HG03095 (cell line): ENCODE data around the gene PPP2R5B.

Source experiments
- ATAC-seq: cut with Tn5 transposase; IDR thresholded peaks from one replicate; pipeline ENCODE4 v1.9.1; 2021; ENCODE audit warnings: moderate library complexity; ENCODE audit not compliant: unreplicated experiment

Gene PPP2R5B

DNA sequence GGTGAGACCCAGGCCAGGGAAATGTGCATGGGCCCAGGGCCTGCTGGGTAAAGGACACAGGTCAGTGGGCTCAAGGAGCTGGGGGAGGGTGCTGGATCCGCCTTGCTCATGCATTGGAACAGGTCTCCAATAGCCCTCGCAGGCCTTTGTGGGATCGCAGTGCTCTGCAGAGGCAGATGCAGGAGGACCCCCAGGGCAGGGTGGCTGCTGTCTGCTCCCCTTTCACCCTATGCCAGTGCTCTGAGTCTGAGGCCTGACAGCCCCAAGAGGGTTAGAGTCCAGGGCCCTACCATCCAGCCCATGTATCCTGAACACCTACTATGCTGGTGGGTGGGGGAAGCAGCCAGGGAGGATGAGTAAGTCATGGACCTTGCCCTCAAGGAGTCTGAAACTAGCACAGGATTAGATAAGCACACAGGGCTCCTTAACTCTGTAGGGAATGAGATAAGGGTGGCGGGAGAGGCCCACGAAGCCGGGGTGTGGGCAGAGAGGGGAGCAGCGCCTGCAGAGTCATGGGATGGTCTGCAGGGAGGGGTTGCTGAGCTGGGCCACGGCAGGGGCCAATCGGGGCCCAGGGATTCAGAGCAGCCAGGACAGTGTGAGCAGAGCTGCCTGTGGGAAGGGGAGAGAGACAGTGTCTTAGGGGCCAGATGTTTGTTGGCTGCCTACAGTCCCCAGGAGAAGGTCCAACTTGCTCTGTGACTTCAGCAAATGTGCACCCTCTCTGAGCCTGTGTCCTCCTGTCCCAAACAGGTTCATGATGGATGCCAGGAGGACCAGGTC lies 35.6 kb upstream of the PPP2R5B start:
- no peak for ATAC-seq

DNA sequence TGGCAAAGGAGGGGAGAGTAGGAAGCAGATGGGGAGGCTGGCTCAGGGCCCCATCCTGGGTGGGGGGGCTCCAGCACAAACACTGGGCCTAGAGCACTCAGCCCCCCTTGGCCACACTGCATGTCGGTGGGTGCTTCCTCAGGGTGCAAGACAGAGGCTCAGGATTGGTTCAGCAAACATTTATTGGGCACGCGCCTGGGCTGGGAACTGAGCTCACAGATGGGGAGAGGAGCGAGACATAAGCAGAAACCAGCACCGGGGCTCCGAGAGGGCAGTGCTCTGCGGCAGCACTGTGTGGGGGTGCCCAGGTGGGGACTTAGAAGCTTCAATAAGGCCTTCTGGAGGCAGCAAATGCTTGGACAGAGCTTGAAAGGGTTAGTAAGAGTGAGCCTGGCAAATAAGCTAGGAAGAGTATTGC lies 34.0 kb upstream of the PPP2R5B start:
- ATAC-seq, result no peak

DNA sequence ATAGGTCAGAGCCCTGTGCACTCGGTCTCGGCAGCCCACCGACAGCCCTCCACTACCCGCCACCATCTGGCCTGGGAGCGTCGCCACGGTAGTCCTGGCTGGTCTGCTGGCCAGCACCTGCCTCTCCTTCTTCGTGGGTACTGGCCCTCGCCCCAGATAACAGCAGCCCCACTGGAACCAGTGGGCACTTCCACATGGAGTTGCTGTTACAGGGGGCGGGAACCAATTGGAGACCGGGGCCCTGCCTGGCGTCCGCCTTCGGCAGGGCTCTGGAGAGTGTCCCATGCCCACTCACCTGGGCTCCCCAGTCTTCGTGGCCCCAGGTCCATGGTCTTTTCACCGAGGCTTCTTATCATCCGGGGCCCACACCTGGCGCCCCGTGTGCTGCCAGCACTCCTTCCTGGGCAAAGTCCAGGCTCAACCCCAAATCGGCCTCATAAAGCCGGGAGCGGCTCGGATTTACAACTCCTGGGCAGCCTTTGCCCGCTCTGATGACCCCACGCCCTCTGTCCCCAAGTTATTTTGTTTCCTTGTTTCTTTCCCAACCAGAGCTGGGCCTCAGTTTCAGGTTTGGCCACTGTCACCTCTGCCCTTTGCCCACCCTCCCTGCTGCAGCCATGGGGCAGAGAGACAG lies 33.2 kb upstream of the PPP2R5B start:
- no peak for ATAC-seq

DNA sequence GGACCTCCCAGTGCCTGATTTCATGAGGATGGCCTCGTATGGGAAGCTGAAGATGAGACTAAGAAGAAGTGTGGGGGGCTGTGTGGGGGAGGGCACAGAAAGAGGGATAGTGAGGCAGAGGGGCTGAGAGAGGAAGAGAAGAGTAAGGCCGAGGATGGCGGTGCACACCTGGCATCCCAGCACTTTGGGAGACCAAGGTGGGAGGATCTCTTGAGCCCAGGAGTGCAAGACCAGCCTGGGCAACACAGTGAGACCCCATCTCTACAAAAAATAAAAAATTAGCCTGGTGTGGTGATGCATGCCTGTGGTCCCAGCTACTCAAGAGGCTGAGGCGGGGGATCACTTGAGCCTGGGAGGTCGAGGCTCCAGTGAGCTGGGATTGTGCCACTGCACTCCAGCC lies 32.6 kb upstream of the PPP2R5B start:
- ATAC-seq, result no peak

DNA sequence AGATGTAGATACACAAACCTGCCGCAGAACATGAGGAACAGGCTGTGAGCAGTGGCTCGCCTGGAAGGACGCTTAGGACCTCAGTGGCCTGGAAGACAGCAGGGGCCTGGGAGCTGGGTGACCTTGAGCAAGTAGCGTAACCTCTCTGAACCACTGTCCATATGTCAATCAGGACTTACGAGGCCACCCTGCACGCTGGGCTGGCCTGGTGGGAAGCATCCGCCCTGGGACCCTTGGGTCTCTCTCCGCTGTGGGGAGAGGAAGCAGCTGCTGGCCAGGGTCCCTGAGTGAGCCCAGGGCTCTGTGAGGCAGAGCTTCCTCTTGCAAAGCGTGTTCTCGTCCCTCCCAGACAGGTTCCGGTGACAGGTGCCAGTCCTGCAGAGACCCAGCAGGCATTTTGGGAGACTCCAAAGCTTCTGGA lies 32.1 kb upstream of the PPP2R5B start:
- no peak for ATAC-seq

GRCh38 chr11:64892838-64893193 lies 31.7 kb upstream of the PPP2R5B start:
- no peak for ATAC-seq

GRCh38 chr11:64893194-64894069 lies 31.1 kb upstream of the PPP2R5B start:
- no peak for ATAC-seq

DNA sequence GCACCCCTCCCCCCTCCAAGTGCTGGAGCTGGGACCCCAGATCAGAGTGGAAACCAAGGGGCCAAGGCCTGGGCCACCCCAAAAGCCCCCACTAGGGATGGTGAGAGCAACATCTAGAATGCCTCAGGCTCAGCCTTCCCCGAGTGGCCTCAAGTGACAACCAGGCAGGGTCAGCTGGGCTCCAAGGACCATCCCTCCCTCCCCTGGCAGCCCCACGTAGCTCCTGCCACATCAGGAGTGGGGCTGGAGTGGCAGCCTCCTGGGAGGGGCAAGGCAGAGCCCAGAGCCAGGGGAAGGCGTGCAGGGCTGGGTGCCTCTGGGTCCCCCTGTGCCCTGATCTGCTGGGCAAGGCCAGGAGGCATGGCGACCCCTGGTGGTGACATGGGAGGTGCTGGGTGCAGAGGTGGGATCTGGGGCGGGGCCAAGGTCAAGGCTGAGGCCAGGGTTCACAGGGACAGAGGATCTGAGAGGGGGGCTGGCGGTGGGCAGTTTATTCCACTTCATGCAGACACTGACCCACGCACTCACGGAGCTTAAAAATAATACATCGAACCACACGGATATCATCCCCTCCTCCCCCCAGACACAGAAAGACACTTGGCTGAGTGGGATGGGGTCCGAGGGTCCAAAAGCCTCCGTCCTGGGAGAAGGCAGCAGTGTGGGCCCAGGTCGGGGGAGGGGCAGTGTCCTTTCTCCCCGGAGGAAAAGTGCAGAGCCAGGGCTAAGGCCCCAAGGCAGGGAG lies 30.2 kb upstream of the PPP2R5B start:
- no peak for ATAC-seq

- ATAC-seq, result no peak
Observed at GRCh38 chr11:64894812-64895452, 29.6 kb upstream of the PPP2R5B start.

DNA sequence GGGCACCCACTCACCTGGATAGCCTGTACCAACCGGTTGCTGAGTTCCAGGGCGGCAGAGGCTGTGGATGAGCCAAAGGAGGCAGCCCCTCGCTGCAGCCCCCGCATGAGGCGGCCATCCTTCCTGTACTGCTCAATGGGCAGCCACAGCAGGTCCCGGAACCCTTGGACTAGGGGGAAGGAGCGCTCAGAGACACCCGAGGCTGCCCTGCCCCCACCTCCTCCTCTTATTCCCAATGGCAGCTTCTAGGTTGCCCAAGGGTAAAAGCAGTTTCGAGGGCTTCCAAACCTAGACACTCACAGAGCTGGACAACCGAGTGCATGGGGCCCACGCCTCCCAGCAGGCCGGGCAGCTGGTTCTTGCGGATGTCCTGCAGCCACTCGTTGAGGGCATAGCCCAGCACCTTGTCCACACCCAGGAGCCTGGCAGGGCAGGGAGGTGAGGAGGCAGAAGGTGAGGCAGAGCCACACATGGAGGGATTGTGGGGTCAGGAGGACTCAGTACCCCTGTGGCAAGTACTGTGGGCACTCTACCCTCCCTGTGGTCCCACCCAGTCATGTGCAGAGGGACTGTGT lies 28.0 kb upstream of the PPP2R5B start:
- ATAC-seq, result no peak

GRCh38 chr11:64897381-64898075 lies 27.0 kb upstream of the PPP2R5B start:
- no peak for ATAC-seq

DNA sequence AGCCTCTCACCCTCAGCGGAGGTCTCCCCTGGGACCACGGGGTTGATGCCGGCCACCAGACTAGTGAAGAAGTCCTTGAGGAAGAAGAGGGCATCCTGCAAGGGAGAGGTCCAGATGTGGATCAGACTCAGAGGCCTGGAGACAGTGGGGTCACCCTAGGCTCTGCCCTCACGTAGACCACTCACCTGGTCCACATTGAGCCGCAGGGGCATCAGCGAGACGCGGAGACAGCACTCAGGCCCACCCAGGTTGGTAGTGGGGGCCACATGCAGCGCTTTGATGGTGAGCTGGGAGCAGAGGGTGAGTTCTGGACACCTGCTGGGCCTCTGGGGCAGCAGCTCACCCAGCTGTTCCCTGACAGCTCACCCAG lies 26.4 kb upstream of the PPP2R5B start:
- ATAC-seq, result no peak

DNA sequence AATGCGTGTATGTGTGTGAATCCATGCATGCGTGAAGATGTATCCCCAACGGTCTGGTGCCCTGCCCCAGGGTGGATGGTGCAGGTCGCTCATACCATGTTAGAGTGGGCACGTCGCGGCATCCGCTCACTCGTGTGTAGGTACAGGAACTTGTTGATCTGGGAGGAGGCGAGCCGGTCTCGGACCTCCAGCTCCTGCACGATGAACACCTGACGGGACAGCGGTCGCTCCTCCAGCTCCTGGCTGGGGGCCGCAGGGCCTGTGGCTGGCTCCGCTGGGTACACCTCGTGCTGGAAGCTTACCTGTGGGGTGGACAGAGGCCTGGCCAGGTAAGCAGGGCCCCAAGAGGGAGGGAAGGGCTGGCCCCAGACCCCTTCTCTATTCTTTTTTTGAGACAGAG lies 25.9 kb upstream of the PPP2R5B start:
- no peak for ATAC-seq

GRCh38 chr11:64900263-64900678 lies 24.2 kb upstream of the PPP2R5B start:
- ATAC-seq, result no peak

GRCh38 chr11:64900774-64901173 lies 23.7 kb upstream of the PPP2R5B start:
- ATAC-seq, result no peak

GRCh38 chr11:64902102-64902900 lies 22.2 kb upstream of the PPP2R5B start:
- no peak for ATAC-seq

GRCh38 chr11:64903291-64903833 lies 21.1 kb upstream of the PPP2R5B start:
- no peak for ATAC-seq

GRCh38 chr11:64905516-64906313 lies 18.8 kb upstream of the PPP2R5B start:
- no peak for ATAC-seq
